Measurements from ENCODE around the gene HSPBAP1.

Gene HSPBAP1

GRCh38 chr3:122774564-122774963 is 19.1 kb downstream of the HSPBAP1 start:
- ATAC-seq = peak; percentile 71
- TF ChIP-seq ARNTL (CRISPR knock-in tag; IDR thresholded peaks at IDR 0.05; ENCODE audit: borderline replicate concordance, low read depth) (no peak), ZC3H10 (CRISPR knock-in tag; IDR thresholded peaks at IDR 0.05) (no peak), ZFP3 (CRISPR knock-in tag; IDR thresholded peaks at IDR 0.05) (no peak), CREB5 (CRISPR knock-in tag; IDR thresholded peaks at IDR 0.05; ENCODE audit: low read depth) (no peak), POU6F1 (CRISPR knock-in tag; IDR thresholded peaks at IDR 0.05; ENCODE audit: borderline replicate concordance, low read depth) (no peak), PATZ1 (CRISPR knock-in tag; IDR thresholded peaks at IDR 0.05; ENCODE audit: borderline replicate concordance) (no peak), ZNF8 (CRISPR knock-in tag; IDR thresholded peaks at IDR 0.05) (no peak), ISL1 (CRISPR knock-in tag; IDR thresholded peaks at IDR 0.05) (no peak), TOX (CRISPR knock-in tag; IDR thresholded peaks at IDR 0.05; ENCODE audit: borderline replicate concordance) (no peak), TCF4 (CRISPR knock-in tag; IDR thresholded peaks at IDR 0.05; ENCODE audit: borderline replicate concordance) (no peak), ZFP30 (CRISPR knock-in tag; IDR thresholded peaks at IDR 0.05) (no peak), OSR1 (CRISPR knock-in tag; IDR thresholded peaks at IDR 0.05) (no peak), CSDC2 (CRISPR knock-in tag; IDR thresholded peaks at IDR 0.05) (no peak), CSRNP3 (CRISPR knock-in tag; IDR thresholded peaks at IDR 0.05) (no peak)

GRCh38 chr3:122773944-122774509 is 19.6 kb downstream of the HSPBAP1 start:
- TF ChIP-seq ZNF70 (CRISPR knock-in tag; IDR thresholded peaks at IDR 0.05) = no peak
- no peak for TF ChIP-seq TCF4 (CRISPR knock-in tag; IDR thresholded peaks at IDR 0.05; ENCODE audit: borderline replicate concordance)
- no peak for TF ChIP-seq ARNTL (CRISPR knock-in tag; IDR thresholded peaks at IDR 0.05; ENCODE audit: borderline replicate concordance, low read depth)
- TF ChIP-seq RARB (CRISPR knock-in tag; IDR thresholded peaks at IDR 0.05) = no peak
- TF ChIP-seq PATZ1 (CRISPR knock-in tag; IDR thresholded peaks at IDR 0.05; ENCODE audit: borderline replicate concordance) = no peak
- TF ChIP-seq TSHZ2 (CRISPR knock-in tag; IDR thresholded peaks at IDR 0.05) = no peak
- TF ChIP-seq TOX (CRISPR knock-in tag; IDR thresholded peaks at IDR 0.05; ENCODE audit: borderline replicate concordance) = no peak
- no peak for TF ChIP-seq ZFP3 (CRISPR knock-in tag; IDR thresholded peaks at IDR 0.05)
- TF ChIP-seq GLIS3 (CRISPR knock-in tag; IDR thresholded peaks at IDR 0.05) = no peak
- TF ChIP-seq POU6F1 (CRISPR knock-in tag; IDR thresholded peaks at IDR 0.05; ENCODE audit: borderline replicate concordance, low read depth) = no peak
- no peak for TF ChIP-seq ZNF565 (CRISPR knock-in tag; conservative IDR thresholded peaks at IDR 0.05; ENCODE audit: low read depth)
- no peak for TF ChIP-seq ESRRG (CRISPR knock-in tag; IDR thresholded peaks at IDR 0.05)
- TF ChIP-seq ZNF8 (CRISPR knock-in tag; IDR thresholded peaks at IDR 0.05) = no peak
- ATAC-seq = no peak

Measured in SK-N-SH treated with all-trans-retinoic acid at 6 μM for 48 hours (cell line).